Measurements from ENCODE around the gene PAK5.

- TF ChIP-seq CTCF (conservative IDR thresholded peaks at IDR 0.05; ENCODE audit: low read depth in 2 of 2) (no peak), POLR2AphosphoS5 (IDR thresholded peaks at IDR 0.05; ENCODE audit: low read depth) (no peak)
Observed at GRCh38 chr20:9600562-9600961, 238.3 kb downstream of the PAK5 start.
